Umbilical cord (tissue), 2 donors: Measurements from ENCODE around the gene DGKH. TPM values are rescaled to one million over a fixed set of nuclear protein-coding genes. Genes with fewer than 3 reads are reported as not detected.
A peak's percentile ranks its signal among the peaks of the same experiment; 100 is the strongest.

Experiments used
- DNase-seq: peaks from one replicate; pipeline ENCODE4 v3.0.0-alpha.2; 2015; ENCODE audit warnings: low spot score
- total RNA-seq: library from RNA; depleted of rRNA; stranded (reverse); fragments of >200 nt; gene quantifications from one replicate; pipeline ENCODE4 v1.2.3, GENCODE V29; 2014; ENCODE audit warnings: low replicate concordance; ENCODE audit not compliant: insufficient read depth

Gene DGKH
- 17.1 TPM for total RNA-seq

DNA sequence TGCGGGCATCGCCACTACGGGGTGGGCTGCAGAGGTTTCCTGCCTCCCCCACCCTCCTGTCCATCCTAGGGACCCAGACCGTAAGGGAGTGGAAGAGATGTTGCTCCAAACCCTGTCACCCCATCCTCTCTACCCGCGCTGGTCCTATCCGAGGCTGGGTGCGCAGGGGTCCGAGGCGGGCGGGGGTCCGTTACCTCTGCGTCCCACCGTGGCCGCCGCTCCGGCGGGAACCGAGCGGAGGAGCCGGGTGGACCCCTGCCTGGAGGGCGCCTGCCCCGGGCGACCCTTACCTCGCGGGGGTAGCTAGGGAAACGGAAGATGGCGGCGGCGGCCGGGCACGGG lies at the start of gene DGKH:
DGKH (plus strand) TSS at position 307 of the 342 bp plus-strand sequence. CDS start 126 bp downstream, outside the sequence.
- DNase-seq: peak; percentile 13

DNA sequence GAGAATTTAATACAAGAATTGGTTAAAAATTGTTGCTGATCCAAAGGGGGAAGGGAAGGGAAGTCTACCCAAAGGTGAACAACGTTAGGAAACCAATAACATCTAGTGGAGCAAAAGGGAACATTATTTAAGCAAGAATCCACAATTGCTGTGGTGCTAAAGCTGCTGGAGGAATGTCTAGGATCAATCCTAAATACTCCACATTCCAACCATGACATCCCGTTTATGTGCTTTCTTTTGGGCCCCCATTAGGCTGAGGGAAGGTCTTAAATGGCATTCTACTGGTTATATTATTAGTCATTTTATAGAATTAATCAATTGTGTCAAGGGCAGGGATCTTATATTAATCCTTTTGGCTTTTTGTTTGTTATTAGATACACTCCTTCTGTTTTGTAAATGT lies 47.6 kb upstream of the DGKH start:
- DNase-seq: no peak

DNA sequence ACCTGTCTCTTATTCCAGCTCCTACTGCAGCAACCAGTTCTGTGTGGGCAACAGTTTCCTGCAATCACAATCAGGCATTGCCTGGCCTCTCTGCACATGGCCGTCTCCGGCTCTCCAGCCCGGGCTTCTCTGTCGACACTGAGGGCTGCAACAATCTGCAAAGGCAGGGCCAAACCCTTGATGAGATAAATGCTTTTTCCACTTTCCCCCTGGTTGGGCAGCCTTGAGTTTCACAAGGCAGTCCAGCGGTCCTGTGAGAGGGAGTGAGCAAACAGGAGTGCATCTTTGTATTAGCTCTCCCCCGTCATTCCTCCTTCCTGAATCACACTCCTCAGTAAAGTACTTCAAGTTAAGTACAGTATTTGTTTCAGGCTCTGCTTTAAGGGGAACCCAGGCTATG lies 46.9 kb upstream of the DGKH start:
- DNase-seq: peak; percentile 68

- DNase-seq: no peak
These were observed 46.4 kb upstream of the DGKH start for GRCh38 chr13:42002066-42002465.

GRCh38 chr13:42007844-42008243 lies 40.6 kb upstream of the DGKH start:
- no peak for DNase-seq

GRCh38 chr13:42009057-42009456 lies 39.4 kb upstream of the DGKH start:
- no peak for DNase-seq

DNA sequence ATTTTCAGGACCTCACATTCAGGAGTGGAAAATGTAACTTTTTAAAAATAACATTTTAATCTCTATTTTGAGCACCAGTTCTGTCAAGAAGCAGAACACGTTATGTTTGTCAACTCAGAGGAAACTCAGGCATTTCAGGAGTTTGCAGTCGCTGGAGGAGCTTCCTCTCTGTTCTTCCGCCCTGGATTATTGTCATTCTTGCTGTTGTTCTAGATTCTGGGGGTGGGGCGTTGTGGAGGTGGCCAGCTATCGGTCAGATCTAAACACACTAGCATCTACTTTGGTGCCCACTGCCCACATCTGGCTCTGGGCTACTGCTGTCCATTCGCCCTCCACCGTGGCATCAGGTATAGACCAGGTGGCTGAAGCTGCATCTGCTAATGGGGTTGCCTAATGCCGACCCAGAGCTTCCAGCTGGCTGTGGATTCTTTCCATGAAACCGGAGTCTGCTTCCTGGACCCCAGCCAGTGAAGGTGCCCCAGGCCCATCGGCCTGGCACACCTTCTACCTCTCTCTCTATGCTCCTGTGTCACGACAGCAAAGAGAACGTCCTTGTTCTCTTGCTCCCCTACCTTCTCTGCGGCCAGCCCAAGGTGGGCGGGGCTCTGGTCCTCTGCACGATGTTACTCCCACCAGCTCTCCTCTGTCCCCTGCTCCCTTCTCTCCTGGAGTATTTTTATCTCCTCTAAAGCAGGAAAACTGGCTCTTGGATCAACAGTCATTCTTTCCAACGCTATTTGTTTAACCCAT lies 36.7 kb upstream of the DGKH start:
- DNase-seq: no peak

GRCh38 chr13:42014119-42014518 lies 34.3 kb upstream of the DGKH start:
- DNase-seq: no peak

DNA sequence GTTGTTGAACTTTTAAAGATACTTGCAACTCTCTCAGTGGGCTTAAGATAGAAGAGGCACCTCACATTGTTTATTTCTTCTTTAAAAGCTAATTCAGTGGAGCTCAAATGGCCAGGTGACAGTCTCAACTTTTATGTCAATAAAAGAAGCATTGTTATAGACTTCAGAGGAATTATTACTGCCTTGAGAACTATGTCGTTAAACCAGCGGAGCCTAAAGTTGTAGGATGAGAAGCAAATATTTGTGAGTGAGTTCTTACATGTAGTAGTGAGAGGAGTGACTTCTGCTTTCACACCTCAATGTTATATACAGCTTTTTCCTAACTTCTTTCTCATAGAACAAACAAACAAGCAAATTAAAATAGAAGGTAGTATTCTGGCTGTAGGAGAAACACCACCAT lies 31.2 kb upstream of the DGKH start:
- no peak for DNase-seq

DNA sequence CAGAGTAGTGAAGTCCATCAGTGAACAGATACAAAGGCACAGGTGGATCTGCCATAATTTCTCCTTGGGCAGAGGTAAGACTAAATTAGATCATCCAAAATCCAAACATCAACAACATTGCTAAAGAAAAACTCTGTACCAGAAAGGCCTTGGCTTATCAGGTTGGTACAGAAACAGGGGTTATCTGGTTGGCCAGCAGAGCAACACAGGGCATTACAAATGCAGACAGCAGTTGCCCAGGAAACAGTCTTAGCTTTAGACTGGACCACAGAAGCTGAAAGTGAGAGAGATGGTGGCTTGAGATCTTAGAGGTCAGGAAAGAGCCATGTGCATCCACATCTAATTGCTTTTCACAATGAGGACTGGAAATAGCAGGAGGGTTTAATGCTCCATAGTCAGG lies 26.6 kb upstream of the DGKH start:
- no peak for DNase-seq

DNA sequence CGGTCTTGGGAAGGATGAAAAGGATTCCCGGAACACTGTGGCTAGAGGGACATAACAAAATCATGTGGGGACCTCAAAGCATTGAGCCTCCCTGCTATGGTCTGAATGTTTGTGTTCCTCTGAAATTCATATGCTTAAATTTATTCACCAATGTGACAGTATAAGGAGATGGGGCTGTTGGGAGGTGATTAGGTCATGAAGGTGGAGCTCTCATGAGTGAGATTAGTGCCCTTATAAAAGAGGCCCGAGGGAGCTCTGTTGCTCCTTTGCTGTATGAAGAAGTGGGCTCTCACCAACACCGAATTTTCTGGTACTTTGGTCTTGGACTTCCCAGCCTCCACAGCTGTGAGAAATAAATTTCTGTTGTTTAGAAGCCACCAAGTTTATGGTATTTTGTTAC lies 26.1 kb upstream of the DGKH start:
- no peak for DNase-seq

- no peak for DNase-seq
These were observed 25.5 kb upstream of the DGKH start for GRCh38 chr13:42022796-42023493.

DNA sequence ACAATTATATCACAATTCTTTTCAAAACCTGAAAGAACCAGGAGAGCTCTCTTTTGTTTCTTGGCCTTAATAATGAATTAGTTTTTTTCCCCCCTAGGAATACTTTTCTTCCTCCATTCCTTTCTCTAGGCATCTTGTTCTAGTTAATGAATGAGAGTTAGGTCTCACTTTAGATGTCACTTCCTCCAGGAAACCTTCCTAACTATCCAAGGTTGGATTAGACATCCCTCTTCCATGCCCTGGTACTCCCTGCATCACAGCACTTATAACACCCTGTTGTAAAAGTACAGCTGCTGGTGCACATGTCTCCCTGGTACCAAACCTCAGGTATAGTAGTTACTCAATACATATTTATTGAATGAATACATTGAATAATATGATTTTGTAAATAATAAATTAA lies 21.2 kb upstream of the DGKH start:
- no peak for DNase-seq

DNA sequence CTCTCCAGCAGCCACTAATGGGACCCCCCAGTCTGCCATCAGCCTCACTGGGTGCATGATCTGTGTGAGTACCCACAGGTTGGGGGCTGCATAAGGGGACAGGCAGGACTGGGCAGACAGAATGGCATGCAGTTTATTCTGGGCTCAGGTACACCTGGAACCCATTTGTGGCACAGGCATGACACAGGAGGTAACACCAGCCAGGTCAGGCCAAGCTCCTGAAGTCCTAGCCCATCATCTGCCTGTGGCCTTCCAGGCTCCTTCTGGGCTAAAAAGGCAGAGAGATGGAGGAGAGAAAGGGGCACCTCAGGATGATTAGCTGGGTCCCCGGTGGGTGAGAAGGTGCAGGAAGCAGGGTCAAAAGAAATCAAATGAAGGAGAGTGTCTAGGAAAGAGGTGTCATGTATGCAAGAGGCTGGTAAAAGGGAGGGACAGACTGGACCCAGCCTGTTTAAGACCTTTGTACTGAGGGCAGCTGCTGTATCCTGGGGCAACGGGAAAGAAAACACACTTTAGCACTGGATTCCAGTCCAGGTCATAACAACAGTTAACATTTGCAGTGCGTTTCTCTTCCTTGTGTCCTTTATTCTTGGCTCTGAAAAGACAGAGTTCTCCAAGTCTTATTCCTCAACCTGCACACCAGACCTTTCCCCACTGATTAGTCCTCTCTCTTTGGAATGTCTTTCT lies 20.2 kb upstream of the DGKH start:
- no peak for DNase-seq

DNA sequence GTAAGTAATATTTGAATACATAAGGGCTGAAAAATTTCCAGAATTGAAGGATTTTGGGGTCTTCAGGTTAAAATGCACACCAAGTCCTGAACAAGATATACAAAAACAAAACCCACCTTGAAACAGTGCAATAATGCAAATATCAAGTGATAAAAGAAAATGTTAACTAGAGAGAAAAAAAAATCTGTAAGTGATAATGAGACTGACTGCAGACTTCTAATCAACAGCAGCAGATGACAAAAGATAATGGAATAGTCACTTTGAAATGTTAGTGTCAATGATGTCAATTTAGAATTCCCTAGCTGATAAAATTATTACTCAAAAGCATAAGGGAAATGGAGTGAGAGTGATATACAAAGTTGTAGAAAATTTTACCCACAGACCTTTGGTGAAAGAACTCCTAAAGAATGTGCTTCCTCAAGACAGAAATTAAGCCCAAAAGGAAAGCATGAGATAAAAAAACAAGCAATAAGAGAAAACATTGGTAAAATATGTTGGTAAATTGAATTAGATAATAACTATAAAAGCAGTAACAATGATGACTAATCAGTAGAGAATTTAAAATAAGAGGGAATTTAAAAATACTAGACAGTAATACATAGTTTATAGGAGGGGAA lies 12.4 kb upstream of the DGKH start:
- no peak for DNase-seq

DNA sequence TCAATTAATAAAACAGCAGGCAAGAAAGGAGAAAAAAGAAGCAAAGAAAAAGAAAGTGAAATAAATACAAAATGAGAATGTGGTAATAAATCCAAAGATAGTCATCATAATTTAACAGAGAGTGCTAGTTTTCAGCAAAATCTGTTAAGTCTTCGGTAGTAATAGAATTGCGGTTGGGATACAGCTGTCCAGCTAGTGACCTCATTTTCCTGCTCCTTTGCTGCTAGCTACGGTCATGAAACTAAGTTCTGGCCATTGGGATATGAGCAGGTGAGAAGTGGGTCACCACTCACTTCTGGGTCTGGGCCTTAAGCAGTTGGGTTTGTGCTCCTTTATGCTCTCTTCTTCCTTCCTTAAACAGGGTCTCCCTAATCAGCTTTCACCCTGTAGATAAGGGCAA lies 11.7 kb upstream of the DGKH start:
- DNase-seq: no peak

DNA sequence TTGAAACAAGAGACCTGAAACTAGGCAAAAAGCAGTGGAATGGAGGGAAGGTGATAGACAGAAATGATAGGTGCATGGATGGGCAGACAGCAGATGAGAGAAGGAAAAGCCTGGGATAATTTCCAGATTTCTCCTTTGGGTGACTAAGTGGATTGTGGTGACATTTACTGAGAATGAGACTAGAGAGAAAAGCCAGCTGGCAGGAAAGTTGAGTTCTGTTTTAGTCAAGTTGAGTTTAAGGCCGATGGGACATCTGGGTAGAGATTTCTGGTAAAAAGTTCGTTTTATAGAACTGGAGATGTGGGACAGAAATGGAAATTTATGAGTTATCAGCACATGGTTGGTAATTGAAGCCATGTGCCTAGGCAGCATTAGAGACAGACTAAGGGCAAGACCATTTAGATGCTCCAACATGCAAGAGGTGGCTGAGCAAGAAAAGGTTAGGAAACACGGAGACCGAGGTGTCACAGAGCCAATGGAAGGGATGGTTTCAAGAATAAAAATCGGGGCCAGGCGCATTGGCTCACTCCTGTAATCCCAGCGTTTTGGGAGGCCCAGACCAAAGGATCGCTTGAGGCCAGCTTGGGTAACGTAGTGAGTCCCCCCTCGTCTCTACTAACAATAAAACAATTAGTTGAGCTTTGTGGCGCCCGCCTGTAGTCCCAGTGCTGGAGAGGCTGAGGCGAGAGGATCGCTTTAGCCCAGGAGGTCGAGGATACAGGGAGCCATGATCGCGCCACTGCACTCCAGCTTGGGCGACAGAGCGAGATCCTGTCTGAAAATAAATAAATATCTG lies 9.6 kb upstream of the DGKH start:
- no peak for DNase-seq

GRCh38 chr13:42039457-42039945 lies 8.9 kb upstream of the DGKH start:
- no peak for DNase-seq

DNA sequence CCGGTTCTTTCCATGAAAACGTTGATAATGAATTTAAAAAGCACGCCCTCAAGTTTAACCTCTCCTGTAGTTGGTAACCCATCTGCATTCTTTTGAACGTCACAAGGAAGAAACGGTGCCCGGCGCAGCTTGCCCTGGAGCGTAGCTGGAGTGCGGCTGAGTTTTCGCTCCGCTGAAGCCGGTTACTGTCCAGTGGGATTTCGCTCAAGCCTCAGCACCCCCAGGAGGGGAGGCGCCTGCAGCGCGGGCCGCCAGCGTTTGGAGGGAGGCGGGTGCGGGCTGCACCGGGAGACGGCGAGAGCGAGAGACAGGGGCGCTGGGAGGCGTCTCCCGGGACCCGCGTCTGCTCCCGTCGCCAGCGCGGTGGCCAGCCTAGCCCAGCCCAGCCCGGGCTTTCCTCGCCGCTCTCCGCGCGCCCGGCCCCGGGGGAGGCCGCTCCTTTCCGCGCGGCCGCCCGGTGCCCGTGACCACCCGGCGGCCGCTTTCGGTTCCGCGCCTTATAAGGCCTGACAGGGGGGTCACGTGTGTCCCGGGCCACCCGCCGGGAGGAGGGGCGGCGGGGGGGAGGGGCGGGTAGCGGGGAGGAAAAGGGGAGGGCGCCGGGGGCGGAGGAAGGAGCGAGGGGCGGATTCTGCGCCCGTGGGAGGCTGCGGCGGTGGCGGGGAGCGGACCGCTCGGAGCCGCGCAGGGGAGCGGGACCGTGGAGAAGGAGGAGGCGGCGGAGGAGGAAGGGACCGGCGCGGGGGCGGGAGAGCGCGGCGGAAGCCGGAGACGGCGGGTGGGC lies 8.3 kb upstream of the DGKH start:
- DNase-seq: peak; percentile 88

- no peak for DNase-seq
These were observed 7.8 kb upstream of the DGKH start for GRCh38 chr13:42040730-42041010.
